ENCODE results near the gene FHIT.

DNA sequence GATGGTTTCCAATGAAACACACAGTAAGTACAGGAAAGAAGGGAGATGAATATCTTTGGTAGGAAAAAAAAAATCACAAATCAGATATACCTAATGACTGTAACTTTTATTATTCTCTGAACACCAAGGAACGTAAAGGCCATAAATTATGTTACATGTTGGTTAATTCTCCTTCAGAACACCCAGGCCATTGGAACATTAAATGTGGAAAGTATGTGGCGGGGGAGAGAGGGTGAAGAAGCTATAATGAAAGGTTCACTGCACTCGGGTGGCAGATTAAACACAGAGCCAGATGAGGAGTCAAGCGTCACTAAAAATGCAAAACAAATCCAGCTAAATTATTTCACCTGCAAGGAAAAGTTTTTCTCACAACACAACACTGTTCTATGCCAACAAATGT, 193.8 kb downstream of the FHIT start:
- no peak for TF ChIP-seq CTCF (IDR thresholded peaks at IDR 0.05; ENCODE audit: poor library complexity)
- no peak for TF ChIP-seq EZH2 (IDR thresholded peaks at IDR 0.05; ENCODE audit: borderline replicate concordance)

Measured in hepatocyte (in vitro differentiated cells).